H4 (cell line): ENCODE results near the gene PDSS2. TPM values are rescaled to one million over a fixed set of nuclear protein-coding genes. Genes with fewer than 3 reads are reported as not detected.
A peak's percentile ranks its signal among the peaks of the same experiment; 100 is the strongest.
"Not testable (repeated sequence)": the region's sequence is repeated elsewhere in the genome, so short reads cannot be mapped to it uniquely, and the experiment has no call there.

ENCODE experiments used
- DNase-seq: peaks from one replicate; pipeline ENCODE4 v3.0.0-alpha.2; 2015; ENCODE audit warnings: low spot score
- total RNA-seq: library from RNA; depleted of rRNA; stranded (reverse); fragments of >200 nt; shearing (Covaris generic); gene quantifications from 2 replicates; pipeline ENCODE4 v1.2.3, GENCODE V29; 2014; rRNA removed

PDSS2 gene
- 5.4 and 11.1 TPM in 2 replicates for total RNA-seq

GRCh38 chr6:107459283-107460082, at the start of gene PDSS2:
PDSS2 (minus strand) TSS chr6:107459564; CDS start chr6:107459285, 279 bp downstream.
- DNase-seq = peak; percentile 89

- DNase-seq = no peak
These were observed 46.8 kb upstream of the PDSS2 start for GRCh38 chr6:107506145-107506544.

GRCh38 chr6:107504270-107505026, 45.1 kb upstream of the PDSS2 start:
- DNase-seq = no peak

GRCh38 chr6:107496892-107497684, 37.7 kb upstream of the PDSS2 start:
- DNase-seq = no peak

GRCh38 chr6:107495971-107496370, 36.6 kb upstream of the PDSS2 start:
- DNase-seq = no peak

- DNase-seq = peak; percentile 29
These were observed 35.9 kb upstream of the PDSS2 start for GRCh38 chr6:107495196-107495643.

- DNase-seq = peak; percentile 70
These were observed 34.0 kb upstream of the PDSS2 start for GRCh38 chr6:107493158-107494057.

- DNase-seq = peak; percentile 39
These were observed 32.6 kb upstream of the PDSS2 start for GRCh38 chr6:107491760-107492660.

- no peak for DNase-seq
These were observed 31.8 kb upstream of the PDSS2 start for GRCh38 chr6:107491138-107491609.

- no peak for DNase-seq
These were observed 31.3 kb upstream of the PDSS2 start for GRCh38 chr6:107490566-107491137.

- DNase-seq = peak; percentile 18
These were observed 30.5 kb upstream of the PDSS2 start, which contains the start of gene SOBP for GRCh38 chr6:107489636-107490565. SOBP (plus strand) TSS chr6:107490117; CDS start chr6:107490617, 500 bp downstream.

GRCh38 chr6:107488875-107489635, 29.7 kb upstream of the PDSS2 start:
- DNase-seq = no peak

- DNase-seq = no peak
These were observed 29.0 kb upstream of the PDSS2 start for GRCh38 chr6:107488174-107488874.

- DNase-seq = no peak
These were observed 25.8 kb upstream of the PDSS2 start for GRCh38 chr6:107485157-107485556.

GRCh38 chr6:107479089-107479690, 19.8 kb upstream of the PDSS2 start:
- no peak for DNase-seq

GRCh38 chr6:107475826-107476225, 16.5 kb upstream of the PDSS2 start:
- DNase-seq = not testable (repeated sequence)
